ENCODE data around the gene MEIOB.

The MEIOB gene

GRCh38 chr16:1828645-1829410 lies 43.1 kb downstream of the MEIOB start:
- DNase-seq: no peak

- peak; percentile 80 for DNase-seq
Observed at GRCh38 chr16:1826691-1827573, 45.0 kb downstream of the MEIOB start, which contains the start of the genes FAHD1 and HAGH. Gene FAHD1, plus strand, starts transcription at chr16:1827206. Its CDS starts 33 bp downstream, at chr16:1827239. Gene HAGH, minus strand, starts transcription at chr16:1826825. Its CDS starts 38 bp downstream, at chr16:1826787.

DNA sequence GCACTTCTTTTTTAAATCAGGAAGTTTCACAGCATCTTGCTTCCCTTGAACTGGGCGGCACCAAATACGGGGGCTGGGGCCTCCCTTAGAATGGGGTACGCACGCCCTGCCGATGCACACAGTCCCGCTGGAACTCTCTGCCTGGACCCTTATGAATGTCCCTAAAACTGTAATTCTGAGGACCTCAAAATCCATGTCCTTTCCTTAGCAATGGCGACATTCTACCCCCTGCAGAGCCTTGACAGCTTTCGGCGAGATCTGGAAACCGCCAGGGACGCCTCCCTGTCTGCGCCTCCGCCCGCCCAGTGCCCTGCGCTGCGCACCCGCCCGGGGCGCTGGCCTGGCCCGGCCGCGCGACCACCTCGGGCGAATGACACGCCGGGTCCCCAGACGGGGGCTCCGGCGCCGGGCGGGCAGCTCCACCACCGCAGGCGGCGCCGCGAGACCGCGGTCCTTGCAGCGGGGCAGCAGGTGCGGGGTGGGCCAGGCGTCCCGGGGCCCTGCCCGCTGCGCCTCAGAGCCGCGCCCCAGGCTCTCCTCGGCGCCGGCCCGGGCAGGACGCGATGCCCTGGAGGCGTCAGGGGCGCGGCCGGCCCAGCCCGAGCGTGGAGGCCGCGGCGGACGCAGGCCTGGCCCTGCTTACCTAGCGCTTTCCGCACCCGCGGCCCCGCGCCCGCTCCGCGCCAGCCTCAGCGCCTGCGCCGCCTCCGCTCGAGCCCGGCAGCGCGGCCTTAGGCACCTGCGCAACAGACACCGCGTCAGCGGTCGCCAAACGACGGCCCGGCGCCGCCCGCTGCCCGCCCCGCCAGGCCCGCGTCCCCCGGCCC lies 45.9 kb downstream of the MEIOB start:
- peak; percentile 59 for DNase-seq

DNA sequence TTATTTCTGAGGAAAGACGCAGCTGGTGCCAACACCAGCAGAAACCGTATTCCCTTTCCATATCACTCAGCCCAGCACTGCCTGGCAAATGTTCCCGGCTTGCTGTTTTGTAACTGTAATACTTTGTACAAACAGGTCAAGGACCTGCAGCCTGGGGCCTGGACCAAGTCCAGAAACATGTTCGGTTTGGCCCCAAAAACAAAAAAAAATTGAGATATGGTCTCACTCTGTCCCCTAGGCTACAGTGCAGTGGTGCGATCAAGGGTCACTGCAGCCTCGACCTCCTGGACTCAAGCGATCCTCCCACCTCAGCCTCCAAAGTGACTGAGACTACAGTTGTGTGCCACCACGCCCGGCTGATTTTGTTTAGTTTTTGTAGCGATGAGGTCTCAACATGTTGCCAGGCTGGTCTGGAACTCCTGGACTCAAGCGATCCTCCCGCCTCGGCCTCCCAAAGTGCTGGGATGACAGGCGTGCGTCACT lies 46.5 kb downstream of the MEIOB start:
- DNase-seq: no peak

GRCh38 chr16:1823821-1824220 lies 48.1 kb downstream of the MEIOB start:
- DNase-seq: no peak

GRCh38 chr16:1822801-1823200 lies 49.2 kb downstream of the MEIOB start:
- no peak for DNase-seq

- no peak for DNase-seq
Observed at GRCh38 chr16:1821861-1822611, 49.9 kb downstream of the MEIOB start.

DNA sequence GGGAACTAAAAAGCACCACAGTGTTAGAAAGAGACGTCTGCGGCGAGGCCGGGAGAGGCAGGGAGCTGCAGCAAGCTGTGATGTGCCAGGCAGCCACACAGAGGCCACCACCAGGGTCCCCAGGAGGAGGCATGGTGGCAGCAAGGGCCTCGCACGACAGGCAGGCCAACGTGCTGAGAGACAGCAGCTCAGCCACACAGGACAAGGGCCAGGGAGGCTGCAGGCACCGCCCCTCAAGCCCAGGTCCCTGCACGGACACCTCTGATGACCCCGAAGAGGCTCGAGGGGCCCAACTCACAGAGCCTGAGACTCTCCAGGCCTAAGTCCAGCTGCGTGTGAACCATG lies 51.0 kb downstream of the MEIOB start:
- no peak for DNase-seq

DNA sequence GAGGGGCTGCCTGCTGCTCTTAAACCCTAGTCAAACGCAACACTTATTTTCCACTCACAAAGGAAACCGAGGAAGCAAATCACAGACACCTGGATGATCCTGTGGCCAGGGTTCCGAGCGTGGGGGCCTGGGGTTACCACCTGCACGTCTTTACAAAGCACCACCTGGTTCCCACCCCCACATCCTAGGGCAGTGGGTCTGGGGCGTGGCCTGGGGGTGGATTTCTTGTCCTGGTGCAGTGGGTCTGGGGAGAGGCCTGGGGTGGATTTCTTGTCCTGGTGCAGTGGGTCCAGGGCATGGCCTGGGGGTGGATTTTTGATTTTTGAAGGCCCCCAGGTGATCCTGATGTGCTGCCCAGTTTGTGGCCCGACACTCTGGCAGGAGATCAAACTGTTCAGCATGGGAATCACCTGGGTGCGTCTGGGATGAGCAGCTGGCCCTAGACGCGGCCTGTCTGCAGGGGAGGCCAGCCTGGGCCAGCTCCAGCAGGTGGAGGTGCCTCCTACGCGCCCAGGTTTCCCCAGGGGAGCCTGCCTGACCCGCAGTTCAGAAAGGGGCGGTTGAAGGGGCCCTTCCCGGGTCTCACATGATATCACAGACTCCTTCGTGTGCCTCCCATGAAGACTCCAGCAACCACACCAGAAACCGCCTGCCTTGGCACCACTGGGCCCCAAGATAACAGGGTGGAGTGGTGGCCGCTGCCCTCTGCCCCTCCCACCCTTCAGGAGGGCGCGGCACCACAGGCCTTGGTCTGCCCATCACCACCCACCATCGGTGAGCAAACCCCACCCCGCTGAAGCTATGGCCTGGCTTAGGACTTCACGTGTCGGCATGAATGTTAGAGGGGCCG lies 51.6 kb downstream of the MEIOB start:
- no peak for DNase-seq

- no peak for DNase-seq
Observed at GRCh38 chr16:1819611-1820010, 52.4 kb downstream of the MEIOB start.

GRCh38 chr16:1818873-1819525 lies 53.0 kb downstream of the MEIOB start:
- DNase-seq: no peak

DNA sequence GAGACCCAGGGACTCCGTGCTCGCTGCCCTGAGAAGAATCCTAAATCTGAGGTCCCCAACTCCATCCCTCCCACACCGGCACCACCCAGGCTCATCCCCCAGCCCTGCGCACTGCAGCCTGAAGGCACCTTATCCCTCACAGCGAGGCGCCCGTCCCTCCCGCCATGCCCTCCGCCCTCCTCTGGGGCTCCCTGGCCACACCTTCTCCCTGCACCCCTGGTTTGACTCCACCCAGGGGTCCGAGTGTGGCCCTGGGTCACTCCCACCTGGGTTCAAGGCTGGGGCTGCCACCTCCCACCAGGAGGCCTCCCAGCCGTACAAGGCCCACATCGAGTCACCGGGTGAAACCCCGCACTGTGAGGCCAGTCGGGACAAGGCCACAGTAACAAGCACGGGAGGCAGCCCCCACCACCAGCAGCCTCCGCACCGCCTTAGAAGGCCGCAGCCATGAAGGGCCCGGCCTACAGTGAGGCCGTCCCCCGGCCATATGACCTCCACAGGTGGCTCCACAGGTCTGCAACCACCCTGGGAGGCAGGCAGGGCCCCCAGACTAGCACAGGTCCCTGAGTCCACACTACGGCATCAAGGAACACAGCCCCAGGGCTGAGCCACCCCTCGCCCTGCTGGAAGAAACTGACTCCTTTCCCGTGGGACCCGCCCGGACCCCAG lies 53.6 kb downstream of the MEIOB start:
- DNase-seq: no peak

GRCh38 chr16:1817716-1818115 lies 54.2 kb downstream of the MEIOB start:
- no peak for DNase-seq

GRCh38 chr16:1817276-1817589 lies 54.7 kb downstream of the MEIOB start:
- no peak for DNase-seq

DNA sequence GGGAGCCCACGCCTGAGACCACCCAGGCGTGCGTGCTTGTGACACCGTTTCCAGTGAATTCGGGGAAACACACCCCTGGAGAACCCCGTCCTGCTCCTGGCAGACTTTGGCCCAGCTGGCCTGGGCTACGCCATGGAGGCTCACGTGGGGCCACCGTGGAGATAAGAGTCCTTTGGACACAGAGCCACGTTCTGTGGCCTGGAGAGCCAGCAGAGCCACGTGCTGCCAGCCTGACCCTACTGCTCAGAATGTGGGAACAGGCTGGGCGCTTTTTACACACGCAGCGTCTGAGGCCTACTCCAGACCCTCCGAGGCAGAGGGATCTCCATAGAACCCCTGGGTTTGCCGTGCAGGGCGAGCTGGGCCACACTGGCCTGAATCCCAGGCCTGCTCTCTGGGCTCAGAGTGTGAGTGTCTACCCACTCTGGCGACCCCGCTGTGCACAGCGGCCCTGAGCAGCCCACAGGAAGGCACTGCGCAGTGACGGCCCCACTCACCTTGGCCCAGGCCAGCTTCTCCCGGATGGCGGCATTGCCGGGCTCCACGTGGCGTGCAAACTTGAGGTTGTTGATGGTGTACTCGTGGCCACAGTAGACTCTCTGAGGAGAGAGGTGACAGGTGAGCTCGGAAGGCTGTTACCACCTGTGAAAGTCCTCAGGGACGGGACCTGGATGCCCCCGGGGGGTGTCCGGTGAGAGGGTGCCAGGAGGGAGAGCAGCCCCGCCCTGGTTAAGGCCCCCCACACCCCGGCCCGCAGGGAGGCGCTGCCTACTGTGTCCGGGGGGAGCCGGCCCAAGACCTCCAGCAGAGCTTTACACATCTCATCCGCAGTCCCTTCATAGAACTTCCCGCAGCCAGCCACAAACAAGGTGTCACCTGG lies 55.3 kb downstream of the MEIOB start:
- DNase-seq: no peak

DNA sequence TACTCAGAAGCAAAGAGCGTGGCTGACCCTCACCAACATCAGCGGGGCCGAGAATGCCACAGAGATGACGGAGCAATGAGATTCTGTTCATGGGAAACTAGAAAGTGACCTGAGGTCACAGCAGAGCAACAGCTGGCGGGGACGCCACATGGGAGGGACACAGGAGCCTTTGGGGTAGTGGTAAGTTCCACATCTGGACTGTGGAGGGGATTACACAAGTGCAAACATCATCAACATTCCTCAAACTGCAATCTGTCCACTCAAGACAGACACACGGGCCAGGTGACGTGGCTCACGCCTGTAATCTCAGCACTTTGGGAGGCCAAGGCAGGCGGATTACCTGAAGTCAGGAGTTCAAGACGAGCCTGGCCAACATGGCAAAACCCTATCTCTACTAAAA lies 56.5 kb downstream of the MEIOB start:
- DNase-seq: no peak

GRCh38 chr16:1812732-1813163 lies 59.2 kb downstream of the MEIOB start:
- peak; percentile 23 for DNase-seq

DNA sequence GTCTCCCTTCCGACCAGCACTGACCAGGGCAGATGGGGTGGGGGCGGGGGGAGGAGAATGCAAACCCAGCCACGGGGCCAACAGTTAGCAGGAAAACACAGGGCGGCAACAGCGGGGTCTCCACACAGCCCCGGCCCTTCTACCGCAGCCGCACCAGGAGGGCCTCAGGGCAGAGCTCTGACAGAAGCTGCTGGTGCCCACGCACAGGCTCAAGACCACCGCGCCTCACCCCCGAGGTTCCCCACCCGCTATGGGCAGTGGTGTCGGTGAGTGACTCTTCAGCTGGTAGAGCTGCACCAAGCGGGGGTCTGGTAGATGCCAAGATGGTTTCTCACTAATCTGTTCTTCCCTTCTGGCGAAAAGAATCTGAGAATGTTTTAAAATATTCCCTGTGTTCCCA lies 61.4 kb downstream of the MEIOB start:
- DNase-seq: no peak

DNA sequence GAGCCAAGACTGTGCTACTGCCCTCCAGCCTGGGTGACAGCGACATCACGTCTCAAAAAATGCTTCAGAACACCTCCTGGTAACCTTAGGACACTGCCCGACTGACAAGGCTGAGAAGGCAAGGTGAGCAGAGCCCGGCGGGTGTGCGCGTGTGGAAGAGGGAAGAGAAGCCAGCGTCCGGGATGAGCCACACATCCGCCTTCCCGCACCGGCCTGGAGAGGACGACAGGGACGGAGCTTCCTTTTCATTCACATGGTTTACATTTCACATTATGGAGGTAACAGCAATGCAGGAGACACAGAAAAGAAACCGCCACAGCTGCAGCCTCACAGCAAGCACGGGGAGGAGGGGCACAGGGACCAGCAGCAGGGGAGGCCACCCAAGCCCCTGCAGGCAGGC lies 61.9 kb downstream of the MEIOB start:
- no peak for DNase-seq
